Testis (tissue), 3 donors: ENCODE measurements around the gene ACACA. TPM values are rescaled to one million over a fixed set of nuclear protein-coding genes. Genes with fewer than 3 reads are reported as not detected.

Source experiments
- DNase-seq: peaks from one replicate; pipeline ENCODE4 v3.0.0-alpha.2; 2019
- H3K27ac ChIP-seq, 2 donors: fragments of 200-600 bp; sonication (generic); one replicate each; pipeline ENCODE4 v1.5.1; 2019
- H3K27me3 ChIP-seq: fragments of 200-600 bp; sonication (generic); one replicate; pipeline ENCODE4 v1.5.1; 2019
- H3K36me3 ChIP-seq: fragments of 200-600 bp; sonication (generic); one replicate; pipeline ENCODE4 v1.5.1; 2017; ENCODE audit warnings: low read depth; ENCODE audit errors: missing control alignments
- H3K4me1 ChIP-seq: fragments of 200-600 bp; sonication (generic); one replicate; pipeline ENCODE4 v1.5.1; 2019
- H3K4me3 ChIP-seq, 2 donors: fragments of 200-600 bp; sonication (generic); one replicate each; pipeline ENCODE4 v1.5.1; 2017 to 2019
- H3K9me3 ChIP-seq: fragments of 200-600 bp; sonication (generic); one replicate; pipeline ENCODE4 v1.5.1; 2017
- POLR2A ChIP-seq: fragments of 450-650 bp; IDR thresholded peaks from one replicate; pipeline ENCODE4 v1.6.1; 2017; ENCODE audit warnings: antibody characterized with exemption, mild to moderate bottlenecking, moderate library complexity
- WGBS, 2 donors: methylation state at CpG; one replicate each; pipeline ENCODE4 v1.1.5; 2018; 5-methylcytosine and 5-hydroxymethylcytosine counted together
- intact Hi-C: fragments of 100-400 bp; cut with DNase I; formaldehyde crosslinking; loops from one replicate; pipeline ENCODE4 v1.15.1; 2023; ENCODE audit warnings: low total_unique reads
- polyA plus RNA-seq: library from polyadenylated mRNA; stranded (reverse); fragments of 350-450 nt; fragmentation: Illumina TruSeq; extraction: RNeasy Lipid Tissue Mini Kit (QIAGEN cat#74804); gene quantifications from one replicate; pipeline ENCODE4 v1.2.3, GENCODE V29; 2014; ENCODE audit warnings: low read depth, low replicate concordance; ENCODE audit not compliant: insufficient read depth
- total RNA-seq, 2 donors: library from RNA; depleted of rRNA; stranded (reverse); fragments of >200 nt; gene quantifications; one replicate each; pipeline ENCODE4 v1.2.3, GENCODE V29; 2016
- TF ChIP-seq, protein P1 (sequence below), 3 experiments: fragments of 450-650 bp in 2 of 3; fragments of 200-600 bp in 1 of 3; sonication (generic) in 1 of 3; IDR thresholded peaks; one replicate each; pipeline ENCODE4 v1.5.1; 2016 to 2019; ENCODE audit warnings: antibody characterized with exemption in 3 of 3, mild to moderate bottlenecking in 2 of 3, moderate library complexity in 1 of 3

The ACACA gene
- total and polyA plus RNA-seq, 3 donors from 2014 or later = 43.4 to 65.0 (median 56.0) TPM

DNA sequence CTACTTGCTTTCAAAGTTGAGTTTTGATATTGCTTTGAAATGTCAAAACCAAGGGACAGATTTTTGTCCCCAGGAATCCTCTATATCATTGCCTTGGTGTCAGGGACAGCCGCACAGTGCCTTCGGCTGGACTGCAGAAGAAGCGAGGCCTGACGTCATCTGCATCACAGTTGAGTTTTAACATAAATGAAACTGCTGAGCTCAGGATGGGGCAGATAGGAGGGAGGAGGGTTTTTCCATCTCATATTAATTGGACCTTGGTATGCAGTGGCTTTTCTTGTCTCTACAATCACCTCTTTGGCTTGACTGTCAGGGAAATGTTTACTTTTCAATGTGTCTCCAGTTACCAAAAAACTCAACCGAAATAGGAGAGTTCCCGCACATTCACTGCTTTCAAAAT lies 346.5 kb downstream of the ACACA start:
- TF ChIP-seq, protein P1, sequence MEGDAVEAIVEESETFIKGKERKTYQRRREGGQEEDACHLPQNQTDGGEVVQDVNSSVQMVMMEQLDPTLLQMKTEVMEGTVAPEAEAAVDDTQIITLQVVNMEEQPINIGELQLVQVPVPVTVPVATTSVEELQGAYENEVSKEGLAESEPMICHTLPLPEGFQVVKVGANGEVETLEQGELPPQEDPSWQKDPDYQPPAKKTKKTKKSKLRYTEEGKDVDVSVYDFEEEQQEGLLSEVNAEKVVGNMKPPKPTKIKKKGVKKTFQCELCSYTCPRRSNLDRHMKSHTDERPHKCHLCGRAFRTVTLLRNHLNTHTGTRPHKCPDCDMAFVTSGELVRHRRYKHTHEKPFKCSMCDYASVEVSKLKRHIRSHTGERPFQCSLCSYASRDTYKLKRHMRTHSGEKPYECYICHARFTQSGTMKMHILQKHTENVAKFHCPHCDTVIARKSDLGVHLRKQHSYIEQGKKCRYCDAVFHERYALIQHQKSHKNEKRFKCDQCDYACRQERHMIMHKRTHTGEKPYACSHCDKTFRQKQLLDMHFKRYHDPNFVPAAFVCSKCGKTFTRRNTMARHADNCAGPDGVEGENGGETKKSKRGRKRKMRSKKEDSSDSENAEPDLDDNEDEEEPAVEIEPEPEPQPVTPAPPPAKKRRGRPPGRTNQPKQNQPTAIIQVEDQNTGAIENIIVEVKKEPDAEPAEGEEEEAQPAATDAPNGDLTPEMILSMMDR (IDR thresholded peaks at IDR 0.05) = no peak
- TF ChIP-seq POLR2A = no peak
- H3K27ac ChIP-seq = no peak overlapping the region
- peaks cover 6% of the 10 kb centered on the region for H3K4me1 ChIP-seq
- H3K4me3 ChIP-seq = no peak overlapping the region
- no peaks in the 10 kb centered on the region for H3K36me3 ChIP-seq
- WGBS, 2 donors = 96 to 98% methylated on average over 6 of the region's 6 CpGs
- H3K27me3 ChIP-seq = no peaks in the 10 kb centered on the region
- intact Hi-C loops = no loop called here
- no peak for DNase-seq
- no peaks in the 10 kb centered on the region for H3K9me3 ChIP-seq

DNA sequence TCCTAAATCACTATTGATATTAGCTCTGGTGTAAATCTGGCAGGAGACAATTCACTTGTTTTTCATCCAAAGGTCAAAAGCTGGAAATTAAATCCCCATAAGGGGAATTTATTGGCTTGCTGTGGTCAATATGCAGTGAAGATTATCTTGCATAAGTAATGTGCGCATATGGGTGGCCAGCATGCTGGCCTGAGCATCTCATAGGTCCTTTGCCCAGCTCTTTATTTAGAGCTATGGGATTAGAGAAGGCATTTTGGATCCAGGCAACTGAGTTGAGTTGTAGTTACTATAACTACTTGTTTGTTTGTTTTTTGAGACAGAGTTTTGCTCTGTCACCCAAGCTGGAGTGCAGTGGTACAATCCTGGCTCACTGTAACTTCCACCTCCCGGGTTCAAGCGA lies 347.1 kb downstream of the ACACA start:
- Histone ChIP-seq H3K36me3 (no peaks in the 10 kb centered on the region), H3K4me3 (no peak overlapping the region), H3K4me1 (peaks cover 5% of the 10 kb centered on the region), H3K9me3 (no peaks in the 10 kb centered on the region), H3K27me3 (no peaks in the 10 kb centered on the region), H3K27ac (no peak overlapping the region)
- intact Hi-C loops = no loop called here
- DNase-seq = no peak
- TF ChIP-seq, protein P1 (IDR thresholded peaks at IDR 0.05) = no peak
- no peak for TF ChIP-seq POLR2A
- WGBS, 2 donors = 95 to 97% methylated on average over 3 of the region's 3 CpGs

DNA sequence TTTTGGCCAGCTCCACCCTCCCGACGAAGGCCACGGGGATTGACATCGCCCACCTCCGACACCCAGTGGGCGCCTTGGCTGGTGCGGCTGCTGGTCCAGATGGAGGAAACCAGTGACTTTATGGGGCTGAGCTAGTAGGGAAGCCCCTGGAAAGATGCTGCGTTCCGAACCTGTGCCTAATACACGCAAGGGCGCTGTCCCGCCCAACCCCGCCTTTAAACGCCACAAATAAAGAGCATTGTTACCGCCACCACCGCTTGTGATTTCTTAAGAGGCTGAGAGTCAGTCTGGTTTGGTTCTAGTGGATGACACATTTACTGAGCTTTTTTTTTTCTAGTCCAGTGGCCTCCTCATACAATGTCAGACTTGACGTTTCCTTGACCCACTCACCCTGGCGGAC lies 350.0 kb downstream of the ACACA start:
- no peaks in the 10 kb centered on the region for H3K4me1 ChIP-seq
- TF ChIP-seq, protein P1 (IDR thresholded peaks at IDR 0.05) = no peak
- no peak for TF ChIP-seq POLR2A
- H3K27ac ChIP-seq = no peak overlapping the region
- H3K27me3 ChIP-seq = no peaks in the 10 kb centered on the region
- intact Hi-C loops = no loop called here
- H3K36me3 ChIP-seq = no peaks in the 10 kb centered on the region
- no peaks in the 10 kb centered on the region for H3K9me3 ChIP-seq
- no peak overlapping the region for H3K4me3 ChIP-seq
- no peak for DNase-seq
- WGBS, 2 donors = 94 to 95% methylated on average over 18 of the region's 18 CpGs

DNA sequence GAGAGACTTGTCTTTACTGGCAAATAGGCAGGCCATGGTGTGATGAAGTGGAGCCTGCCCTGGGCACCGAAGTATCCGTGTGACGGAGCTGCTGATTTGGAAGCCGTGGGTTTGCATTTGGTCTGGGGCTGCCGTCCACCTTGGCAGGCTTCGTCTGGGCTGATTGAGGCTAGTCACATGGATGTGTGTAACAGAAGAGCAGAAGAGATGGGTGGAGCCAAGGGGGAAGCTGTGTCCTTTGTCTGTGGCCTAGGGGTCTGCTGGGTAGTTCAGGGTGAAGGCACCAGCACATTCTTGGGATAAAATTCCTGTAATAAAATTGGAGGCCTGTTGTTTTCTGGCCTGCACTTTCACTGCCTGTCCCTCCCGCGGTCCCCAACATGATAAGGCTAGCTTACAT lies 351.7 kb downstream of the ACACA start:
- Histone ChIP-seq H3K27me3 (no peaks in the 10 kb centered on the region), H3K9me3 (no peaks in the 10 kb centered on the region), H3K4me3 (no peak overlapping the region), H3K27ac (no peak overlapping the region), H3K4me1 (no peaks in the 10 kb centered on the region), H3K36me3 (no peaks in the 10 kb centered on the region)
- no peak for TF ChIP-seq POLR2A
- TF ChIP-seq, protein P1 (IDR thresholded peaks at IDR 0.05) = no peak
- no peak for DNase-seq
- intact Hi-C loops = no loop called here
- WGBS, 2 donors = 87 to 90% methylated on average over 8 of the region's 8 CpGs

DNA sequence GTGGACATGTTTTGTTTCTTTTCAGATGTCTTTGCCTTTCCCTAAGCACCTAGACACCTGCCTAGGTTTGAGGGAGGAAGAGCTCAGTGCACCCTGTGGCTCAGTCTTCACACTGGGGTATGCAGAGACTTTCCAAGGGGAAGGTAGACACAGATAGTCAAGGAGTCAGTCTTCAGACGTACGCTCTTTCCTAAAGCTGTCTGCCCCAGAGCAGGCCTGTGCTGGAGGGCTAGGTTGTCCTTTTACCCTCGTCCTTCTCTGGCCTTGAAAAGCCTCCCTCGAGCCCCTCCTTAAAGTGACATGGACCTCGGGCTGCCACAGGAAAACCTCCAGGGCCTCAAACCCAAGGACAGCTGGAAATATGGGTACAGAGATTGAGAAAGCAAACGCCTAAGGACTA lies 354.2 kb downstream of the ACACA start:
- no peak overlapping the region for H3K27ac ChIP-seq
- 73 to 77% methylated on average over 6 of the region's 6 CpGs for WGBS, 2 donors
- H3K4me1 ChIP-seq = no peaks in the 10 kb centered on the region
- no peaks in the 10 kb centered on the region for H3K36me3 ChIP-seq
- TF ChIP-seq, protein P1 (IDR thresholded peaks at IDR 0.05) = no peak
- no peak for TF ChIP-seq POLR2A
- intact Hi-C loops = no loop called here
- H3K9me3 ChIP-seq = no peaks in the 10 kb centered on the region
- H3K27me3 ChIP-seq = no peaks in the 10 kb centered on the region
- H3K4me3 ChIP-seq = no peak overlapping the region
- no peak for DNase-seq
